Neural progenitor cell (in vitro differentiated cells): ENCODE data around the gene R3HDM2. TPM values are rescaled to one million over a fixed set of nuclear protein-coding genes. Genes with fewer than 3 reads are reported as not detected.

Experiments used
- DNase-seq: peaks from one replicate; pipeline ENCODE4 v3.0.0-alpha.2; 2016; ENCODE audit warnings: low spot score
- H2AFZ ChIP-seq: fragments of 200-600 bp; sonication (generic); replicated peaks from 2 replicates; pipeline ENCODE4 v1.6.1; 2016; ENCODE audit warnings: antibody characterized with exemption
- H3F3A ChIP-seq: fragments of 200-600 bp; sonication (generic); 2 replicates; pipeline ENCODE4 v1.6.1; 2016; ENCODE audit warnings: antibody characterized with exemption, low read depth
- H3K27ac ChIP-seq: fragments of 200-600 bp; sonication (generic); 2 replicates; pipeline ENCODE4 v1.5.1; 2016; ENCODE audit warnings: mild to moderate bottlenecking
- H3K27me3 ChIP-seq: fragments of 200-600 bp; sonication (generic); 2 replicates; pipeline ENCODE4 v1.6.1; 2016; ENCODE audit warnings: mild to moderate bottlenecking, moderate library complexity
- H3K36me3 ChIP-seq: fragments of 200-600 bp; sonication (generic); 2 replicates; pipeline ENCODE4 v1.5.1; 2016
- H3K4me1 ChIP-seq: fragments of 200-600 bp; sonication (generic); 2 replicates; pipeline ENCODE4 v1.6.1; 2016; ENCODE audit warnings: mixed run types
- H3K4me2 ChIP-seq: fragments of 200-600 bp; sonication (generic); 2 replicates; pipeline ENCODE4 v1.6.1; 2016
- H3K4me3 ChIP-seq: fragments of 200-600 bp; sonication (generic); 2 replicates; pipeline ENCODE4 v1.5.1; 2016
- H3K79me2 ChIP-seq: fragments of 200-600 bp; sonication (generic); 2 replicates; pipeline ENCODE4 v1.6.1; 2016; ENCODE audit warnings: low read depth
- H3K9ac ChIP-seq: fragments of 200-600 bp; sonication (generic); 2 replicates; pipeline ENCODE4 v1.6.1; 2016
- H3K9me3 ChIP-seq: fragments of 200-600 bp; sonication (generic); 2 replicates; pipeline ENCODE4 v1.5.1; 2016; ENCODE audit warnings: low read depth
- H4K20me1 ChIP-seq: fragments of 200-600 bp; sonication (generic); 2 replicates; pipeline ENCODE4 v1.6.1; 2016; ENCODE audit warnings: low read depth
- H3K27ac Mint-ChIP-seq: 3 replicates; pipeline ENCODE4 v1.8.0; 2021; ENCODE audit warnings: mixed read lengths
- H3K27me3 Mint-ChIP-seq: 2 replicates; pipeline ENCODE4 v1.8.0; 2022; ENCODE audit warnings: low read depth, mild to moderate bottlenecking, inconsistent platforms, moderate library complexity, mixed read lengths; ENCODE audit not compliant: insufficient read depth
- H3K36me3 Mint-ChIP-seq: 3 replicates; pipeline ENCODE4 v1.8.0; 2021; ENCODE audit warnings: mixed read lengths
- H3K4me1 Mint-ChIP-seq: 3 replicates; pipeline ENCODE4 v1.8.0; 2021; ENCODE audit warnings: mixed read lengths
- H3K4me3 Mint-ChIP-seq: 3 replicates; pipeline ENCODE4 v1.8.0; 2021; ENCODE audit warnings: mild to moderate bottlenecking, moderate library complexity, mixed read lengths
- H3K9me3 Mint-ChIP-seq: 3 replicates; pipeline ENCODE4 v1.8.0; 2020; ENCODE audit warnings: mixed read lengths
- EZH2 ChIP-seq: fragments of 200-600 bp; sonication (generic); IDR thresholded peaks from 2 replicates; pipeline ENCODE4 v1.6.1; 2017; ENCODE audit warnings: antibody characterized with exemption, mild to moderate bottlenecking, moderate library complexity
- EZH2phosphoT487 ChIP-seq: fragments of 200-600 bp; sonication (generic); IDR thresholded peaks from 2 replicates; pipeline ENCODE4 v1.6.1; 2017; ENCODE audit warnings: antibody characterized with exemption
- total RNA-seq: library from RNA; depleted of rRNA; stranded (reverse); fragments of >200 nt; gene quantifications from 2 replicates; pipeline ENCODE4 v1.2.3, GENCODE V29; 2015; ENCODE audit warnings: low replicate concordance
- TF ChIP-seq, protein P1 (sequence below): fragments of 200-600 bp; sonication (generic); IDR thresholded peaks from 2 replicates; pipeline ENCODE4 v1.5.1; 2017; ENCODE audit warnings: antibody characterized with exemption, mild to moderate bottlenecking

Gene R3HDM2
- total RNA-seq, 1 donor from 2014 or later = 40.0 TPM

GRCh38 chr12:57230381-57231155, 200.3 kb downstream of the R3HDM2 start:
- TF ChIP-seq EZH2phosphoT487 = no peak
- TF ChIP-seq, protein P1, sequence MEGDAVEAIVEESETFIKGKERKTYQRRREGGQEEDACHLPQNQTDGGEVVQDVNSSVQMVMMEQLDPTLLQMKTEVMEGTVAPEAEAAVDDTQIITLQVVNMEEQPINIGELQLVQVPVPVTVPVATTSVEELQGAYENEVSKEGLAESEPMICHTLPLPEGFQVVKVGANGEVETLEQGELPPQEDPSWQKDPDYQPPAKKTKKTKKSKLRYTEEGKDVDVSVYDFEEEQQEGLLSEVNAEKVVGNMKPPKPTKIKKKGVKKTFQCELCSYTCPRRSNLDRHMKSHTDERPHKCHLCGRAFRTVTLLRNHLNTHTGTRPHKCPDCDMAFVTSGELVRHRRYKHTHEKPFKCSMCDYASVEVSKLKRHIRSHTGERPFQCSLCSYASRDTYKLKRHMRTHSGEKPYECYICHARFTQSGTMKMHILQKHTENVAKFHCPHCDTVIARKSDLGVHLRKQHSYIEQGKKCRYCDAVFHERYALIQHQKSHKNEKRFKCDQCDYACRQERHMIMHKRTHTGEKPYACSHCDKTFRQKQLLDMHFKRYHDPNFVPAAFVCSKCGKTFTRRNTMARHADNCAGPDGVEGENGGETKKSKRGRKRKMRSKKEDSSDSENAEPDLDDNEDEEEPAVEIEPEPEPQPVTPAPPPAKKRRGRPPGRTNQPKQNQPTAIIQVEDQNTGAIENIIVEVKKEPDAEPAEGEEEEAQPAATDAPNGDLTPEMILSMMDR = no peak
- TF ChIP-seq EZH2 = no peak
- Histone ChIP-seq H3K9me3 (no peaks in the 10 kb centered on the region), H2AFZ (no peak overlapping the region), H3K27me3 (peaks cover 48% of the 10 kb centered on the region), H3K4me2 (peak overlapping the region; percentile 80), H3K79me2 (peaks cover 17% of the 10 kb centered on the region), H3K4me1 (peaks cover 32% of the 10 kb centered on the region), H3K27ac (no peak overlapping the region), H3K9ac (peak overlapping the region; percentile 63), H3K36me3 (no peaks in the 10 kb centered on the region), H3K4me3 (peak overlapping the region; percentile 62), H4K20me1 (peaks cover 33% of the 10 kb centered on the region), H3F3A (peaks cover 20% of the 10 kb centered on the region)
- no peak for DNase-seq
- no peaks in the 10 kb centered on the region for H3K9me3 Mint-ChIP-seq
- peak overlapping the region; percentile 97 for H3K4me3 Mint-ChIP-seq
- H3K4me1 Mint-ChIP-seq = peaks cover 53% of the 10 kb centered on the region
- peaks cover 30% of the 10 kb centered on the region for H3K27me3 Mint-ChIP-seq
- peaks cover 22% of the 10 kb centered on the region for H3K36me3 Mint-ChIP-seq
- H3K27ac Mint-ChIP-seq = peak overlapping the region; percentile 83

DNA sequence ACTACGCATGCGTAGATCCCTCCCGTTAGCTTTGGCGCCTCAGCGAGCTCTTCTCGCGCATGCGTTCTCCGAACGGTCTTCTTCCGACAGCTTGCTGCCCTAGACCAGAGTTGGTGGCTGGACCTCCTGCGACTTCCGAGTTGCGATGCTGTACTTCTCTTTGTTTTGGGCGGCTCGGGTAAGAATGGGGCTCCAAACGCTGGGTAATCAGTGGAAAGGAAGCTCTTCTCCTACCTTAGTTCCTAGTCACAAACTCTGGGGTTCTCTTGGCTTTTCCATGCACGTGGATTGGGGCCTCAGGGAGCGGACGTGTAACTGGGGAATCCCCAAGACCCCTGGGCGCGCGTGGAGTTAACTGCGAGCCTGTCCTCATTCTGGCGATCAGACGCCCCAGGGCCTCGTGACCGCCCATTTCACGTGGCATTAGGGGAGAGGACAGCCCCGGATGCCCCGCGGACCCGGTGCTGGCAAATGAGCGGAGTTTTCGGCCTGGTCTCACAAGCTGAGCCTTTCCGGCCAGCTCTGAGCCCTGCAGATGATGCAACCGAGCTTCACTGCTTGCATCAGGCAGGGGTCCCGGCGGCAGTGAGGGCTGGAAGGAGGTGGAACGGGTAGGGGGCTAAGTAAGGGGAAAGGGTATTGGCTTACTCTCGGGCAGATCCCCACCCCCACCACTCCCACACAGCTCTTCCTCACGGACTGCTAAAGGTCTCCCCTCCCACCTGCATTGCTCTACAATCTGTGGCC, 201.0 kb downstream of the R3HDM2 start, which contains the start of gene SHMT2:
TSS of gene SHMT2 (plus strand) at position 78 of the 747 bp plus-strand sequence. CDS start at position 146, 68 bp downstream.
- Mint-ChIP-seq H3K4me3 (peak within 1 kb of the TSS; percentile 97), H3K36me3 (peaks cover 22% of the 10 kb centered on the region)

DNA sequence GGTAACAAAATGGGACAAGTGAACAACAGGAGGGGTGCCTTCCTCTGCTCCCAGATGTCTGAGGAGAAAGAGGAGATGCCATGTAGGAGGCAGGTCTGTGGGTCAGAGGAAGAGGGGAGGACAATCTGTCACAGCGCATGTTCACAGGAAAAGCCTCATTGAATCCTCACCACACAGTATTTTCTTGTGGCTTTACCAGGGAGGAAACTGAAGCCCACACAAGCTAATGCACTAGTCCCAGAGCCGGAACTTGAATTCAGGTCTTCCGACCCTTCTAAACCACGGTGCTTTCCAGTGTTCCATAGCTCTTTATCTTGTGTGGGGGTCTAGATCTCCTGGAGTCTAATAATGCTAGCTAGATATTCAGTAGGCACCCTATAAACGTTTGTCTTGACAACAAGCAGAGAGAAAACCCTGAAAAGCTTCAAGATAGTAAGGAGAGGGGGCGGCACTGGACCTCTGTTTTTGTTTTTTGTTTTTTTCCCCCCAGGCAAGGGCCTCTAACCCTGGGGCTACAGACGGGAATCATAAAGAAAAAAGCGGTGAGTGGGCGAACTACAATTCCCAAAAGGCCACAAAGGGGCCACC, 201.7 kb downstream of the R3HDM2 start:
- H4K20me1 ChIP-seq = peaks cover 38% of the 10 kb centered on the region

More for the DNA sequence above, 201.0 kb downstream of the R3HDM2 start, which contains the start of gene SHMT2:
- Mint-ChIP-seq H3K27me3 (peaks cover 35% of the 10 kb centered on the region), H3K9me3 (no peaks in the 10 kb centered on the region), H3K27ac (peak within 1 kb of the TSS; percentile 83), H3K4me1 (peaks cover 51% of the 10 kb centered on the region)
- Histone ChIP-seq H3F3A (peaks cover 16% of the 10 kb centered on the region), H3K4me3 (peak within 1 kb of the TSS; percentile 62), H3K4me1 (peaks cover 25% of the 10 kb centered on the region), H3K36me3 (no peaks in the 10 kb centered on the region), H3K27me3 (peaks cover 48% of the 10 kb centered on the region), H2AFZ (peak within 1 kb of the TSS; percentile 20), H3K79me2 (peaks cover 17% of the 10 kb centered on the region), H3K9ac (peak within 1 kb of the TSS; percentile 63), H4K20me1 (peaks cover 37% of the 10 kb centered on the region), H3K27ac (no peak within 1 kb of the TSS), H3K4me2 (peak within 1 kb of the TSS; percentile 80), H3K9me3 (no peaks in the 10 kb centered on the region)
- TF ChIP-seq, protein P1 = no peak
- TF ChIP-seq EZH2 (no peak), EZH2phosphoT487 (no peak)
- peak; percentile 100 for DNase-seq

More for the DNA sequence above, 201.7 kb downstream of the R3HDM2 start:
- Histone ChIP-seq H2AFZ (peak overlapping the region; percentile 20), H3K4me3 (peak overlapping the region; percentile 62), H3K9ac (no peak overlapping the region), H3K4me2 (no peak overlapping the region), H3K36me3 (no peaks in the 10 kb centered on the region), H3F3A (peaks cover 23% of the 10 kb centered on the region), H3K9me3 (no peaks in the 10 kb centered on the region), H3K79me2 (peaks cover 17% of the 10 kb centered on the region), H3K27ac (no peak overlapping the region), H3K4me1 (peaks cover 23% of the 10 kb centered on the region), H3K27me3 (peaks cover 52% of the 10 kb centered on the region)
- Mint-ChIP-seq H3K4me1 (peaks cover 45% of the 10 kb centered on the region), H3K36me3 (peaks cover 17% of the 10 kb centered on the region), H3K9me3 (no peaks in the 10 kb centered on the region), H3K27ac (peak overlapping the region; percentile 43), H3K27me3 (peaks cover 38% of the 10 kb centered on the region), H3K4me3 (peak overlapping the region; percentile 97)
- TF ChIP-seq EZH2phosphoT487 (no peak), EZH2 (no peak)
- TF ChIP-seq, protein P1 = no peak
- DNase-seq = no peak
